Fibroblast of pulmonary artery (primary cell): ENCODE measurements around the gene NRXN3.

Source experiments
- DNase-seq: peaks from one replicate; pipeline ENCODE4 v3.0.0-alpha.2; 2010; ENCODE audit warnings: low read depth
- H3K4me3 ChIP-seq: replicated peaks from 2 replicates; pipeline ENCODE4 v1.5.1; 2011; ENCODE audit warnings: low read depth, mild to moderate bottlenecking, control low read depth, low read length, moderate library complexity
- CTCF ChIP-seq: IDR thresholded peaks from 2 replicates; pipeline ENCODE4 v1.5.1; 2011; ENCODE audit warnings: mild to moderate bottlenecking, control low read depth, low read length, inconsistent platforms; ENCODE audit errors: missing control alignments

Gene NRXN3

GRCh38 chr14:79253576-79253975 lies 1083.4 kb downstream of the NRXN3 start:
- no peak for TF ChIP-seq CTCF
- no peak overlapping the region for H3K4me3 ChIP-seq
- no peak for DNase-seq

GRCh38 chr14:79254069-79254775 lies 1084.0 kb downstream of the NRXN3 start:
- DNase-seq = peak; percentile 27
- H3K4me3 ChIP-seq = no peak overlapping the region
- no peak for TF ChIP-seq CTCF

- H3K4me3 ChIP-seq = no peak overlapping the region
- no peak for DNase-seq
- no peak for TF ChIP-seq CTCF
These were observed 1086.2 kb downstream of the NRXN3 start for GRCh38 chr14:79256380-79256779.

GRCh38 chr14:79260406-79260805 lies 1090.2 kb downstream of the NRXN3 start:
- DNase-seq = no peak
- TF ChIP-seq CTCF = no peak
- no peak overlapping the region for H3K4me3 ChIP-seq

- DNase-seq = no peak
- TF ChIP-seq CTCF = no peak
- no peak overlapping the region for H3K4me3 ChIP-seq
These were observed 1095.3 kb downstream of the NRXN3 start for GRCh38 chr14:79265366-79265946.

- H3K4me3 ChIP-seq = no peak overlapping the region
- DNase-seq = no peak
- TF ChIP-seq CTCF = no peak
These were observed 1100.2 kb downstream of the NRXN3 start for GRCh38 chr14:79270361-79270760.

- no peak for TF ChIP-seq CTCF
- H3K4me3 ChIP-seq = no peak overlapping the region
- no peak for DNase-seq
These were observed 1100.9 kb downstream of the NRXN3 start for GRCh38 chr14:79271122-79271521.
